GM23248 (cell line): ENCODE data around the gene TMEM14C.

ENCODE experiments used
- EZH2 ChIP-seq: fragments of 200-600 bp; sonication (generic); IDR thresholded peaks from 2 replicates; pipeline ENCODE4 v1.6.1; 2018; ENCODE audit warnings: antibody characterized with exemption, mild to moderate bottlenecking; ENCODE audit not compliant: insufficient read depth, poor library complexity, severe bottlenecking
- EZH2phosphoT487 ChIP-seq: fragments of 200-600 bp; sonication (generic); IDR thresholded peaks from 2 replicates; pipeline ENCODE4 v1.6.1; 2018; ENCODE audit warnings: antibody characterized with exemption, moderate library complexity, mild to moderate bottlenecking, low read depth; ENCODE audit not compliant: insufficient read depth

DNA sequence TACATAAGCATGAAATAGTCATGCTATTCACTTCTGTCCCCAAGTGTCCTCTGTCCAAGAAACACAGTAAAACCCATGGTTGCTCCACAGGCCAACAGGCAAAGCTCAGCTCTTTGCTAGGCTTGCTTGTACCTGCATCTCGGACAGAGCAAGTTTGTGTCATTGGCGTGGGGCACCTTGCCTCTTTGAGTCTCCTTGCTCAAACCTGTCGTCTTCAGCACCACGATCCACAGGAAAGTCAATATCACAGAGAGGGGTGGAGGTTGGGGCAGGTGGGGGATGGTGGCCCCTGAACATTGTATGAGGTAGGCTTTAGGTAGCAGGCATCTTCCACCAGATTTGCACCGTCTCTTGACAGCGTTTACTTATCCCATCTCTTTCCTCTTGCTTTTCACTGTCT is 20.6 kb downstream of the TMEM14C start:
- TF ChIP-seq EZH2 (no peak), EZH2phosphoT487 (no peak)
